Measurements from ENCODE around the gene CD68.
"Not testable (repeated sequence)": the region's sequence is repeated elsewhere in the genome, so short reads cannot be mapped to it uniquely, and the experiment has no call there.

Gene CD68

GRCh38 chr17:7580604-7581575, 1.5 kb downstream of the CD68 start:
- peak in 1 of 2 donors; percentile 8 for DNase-seq

GRCh38 chr17:7582396-7583252, 3.2 kb downstream of the CD68 start:
- DNase-seq = no peak

GRCh38 chr17:7583253-7584109, 4.0 kb downstream of the CD68 start, which contains the start of gene MPDU1:
MPDU1 (plus strand) TSS chr17:7583852; CDS start chr17:7583863, 11 bp downstream.
- peak; percentile 94 to 97 for DNase-seq

- DNase-seq = no peak
These were observed 7.4 kb downstream of the CD68 start for GRCh38 chr17:7586673-7587419.

GRCh38 chr17:7587420-7588151, 8.1 kb downstream of the CD68 start:
- DNase-seq = peak in 1 of 2 donors; percentile 32

- DNase-seq = no peak
These were observed 9.2 kb downstream of the CD68 start for GRCh38 chr17:7588553-7589203.

GRCh38 chr17:7589204-7589868, 9.9 kb downstream of the CD68 start:
- DNase-seq = peak; percentile 41 to 56

- DNase-seq = no peak
These were observed 10.7 kb downstream of the CD68 start, which contains the start of gene SOX15 for GRCh38 chr17:7589891-7590691. SOX15 (minus strand) TSS chr17:7590094; CDS start chr17:7589676, 418 bp downstream.

GRCh38 chr17:7590743-7591142, 11.3 kb downstream of the CD68 start:
- no peak for DNase-seq

GRCh38 chr17:7591596-7591995, 12.2 kb downstream of the CD68 start:
- no peak for DNase-seq

- DNase-seq = no peak
These were observed 13.1 kb downstream of the CD68 start for GRCh38 chr17:7592422-7593021.

GRCh38 chr17:7593296-7593695, 13.9 kb downstream of the CD68 start:
- DNase-seq = no peak

GRCh38 chr17:7597561-7597960, 18.1 kb downstream of the CD68 start:
- DNase-seq = not testable (repeated sequence)

- no peak for DNase-seq
These were observed 26.8 kb downstream of the CD68 start for GRCh38 chr17:7606280-7606679.

- DNase-seq = no peak
These were observed 31.2 kb downstream of the CD68 start for GRCh38 chr17:7610641-7611040.

- no peak for DNase-seq
These were observed 32.3 kb downstream of the CD68 start for GRCh38 chr17:7611635-7612293.

GRCh38 chr17:7612294-7612640, 32.8 kb downstream of the CD68 start:
- no peak for DNase-seq
